Activated CD8-positive, alpha-beta memory T cell treated with anti-CD3 and anti-CD28 coated beads, Interleukin-2, amount 50 U/mL, for 24 hours (primary cell): ENCODE results near the gene NEK1.
A peak's percentile ranks its signal among the peaks of the same experiment; 100 is the strongest.
"Not testable (repeated sequence)": the region's sequence is repeated elsewhere in the genome, so short reads cannot be mapped to it uniquely, and the experiment has no call there.

Source experiments
- DNase-seq: peaks from one replicate; pipeline ENCODE4 v3.0.0-alpha.2; 2020; ENCODE audit errors: extremely low read depth

Gene NEK1

GRCh38 chr4:169628579-169628978, 16.2 kb upstream of the NEK1 start:
- DNase-seq = no peak

GRCh38 chr4:169627307-169627706, 14.9 kb upstream of the NEK1 start:
- no peak for DNase-seq

GRCh38 chr4:169626331-169627282, 14.2 kb upstream of the NEK1 start:
- no peak for DNase-seq

GRCh38 chr4:169625886-169626285, 13.5 kb upstream of the NEK1 start:
- DNase-seq = no peak

GRCh38 chr4:169624012-169624411, 11.6 kb upstream of the NEK1 start:
- DNase-seq = not testable (repeated sequence)

DNA sequence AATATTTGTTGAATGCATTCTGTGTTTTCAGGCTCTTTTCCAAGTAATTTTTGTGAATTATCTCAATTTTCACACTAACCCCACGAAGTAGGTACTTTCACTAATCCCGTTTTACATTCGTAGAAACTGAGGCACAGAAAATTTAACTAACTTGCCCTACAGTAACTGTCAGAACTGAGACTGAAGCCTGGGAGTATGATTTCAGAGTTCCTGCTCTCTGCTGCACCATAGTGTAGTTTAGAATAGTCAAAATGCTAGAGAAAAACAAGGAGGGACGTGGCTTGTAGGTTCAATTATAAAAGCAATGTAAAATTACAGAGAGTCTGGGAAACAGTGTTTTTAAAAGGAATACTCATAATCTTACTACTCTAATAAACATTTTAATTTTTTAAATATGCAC, 10.2 kb upstream of the NEK1 start:
- no peak for DNase-seq

- DNase-seq = no peak
Observed at GRCh38 chr4:169621731-169622492, 9.5 kb upstream of the NEK1 start.

GRCh38 chr4:169620880-169621248, 8.5 kb upstream of the NEK1 start:
- DNase-seq = no peak

GRCh38 chr4:169619958-169620879, 7.8 kb upstream of the NEK1 start, which contains the start of gene CLCN3:
TSS of gene CLCN3 (plus strand) at chr4:169620578. CDS start at chr4:169635929, 15,351 bp downstream.
- DNase-seq = peak; percentile 81

DNA sequence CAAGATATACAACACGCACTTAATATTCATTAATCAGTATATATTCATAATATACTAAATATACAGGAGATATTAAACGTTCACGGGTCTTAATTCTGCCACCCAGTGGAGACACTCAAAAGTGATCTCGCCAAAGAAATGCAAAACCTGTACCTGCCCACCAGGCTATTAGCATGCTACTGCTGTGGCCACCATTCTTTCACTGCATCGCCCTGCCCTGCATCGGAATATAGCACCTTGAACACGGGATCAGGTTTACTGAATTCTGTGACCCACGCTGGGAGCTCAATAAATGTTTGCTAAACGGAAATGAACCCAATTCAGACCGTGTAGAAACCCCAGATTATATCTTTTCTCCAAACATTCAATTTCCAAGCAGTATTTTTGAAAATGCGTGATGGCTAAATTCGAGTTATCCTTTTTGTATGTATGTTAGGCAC, 7.2 kb upstream of the NEK1 start:
- DNase-seq = no peak

- DNase-seq = no peak
Observed at GRCh38 chr4:169618986-169619385, 6.6 kb upstream of the NEK1 start.

GRCh38 chr4:169618286-169618685, 5.9 kb upstream of the NEK1 start:
- no peak for DNase-seq

DNA sequence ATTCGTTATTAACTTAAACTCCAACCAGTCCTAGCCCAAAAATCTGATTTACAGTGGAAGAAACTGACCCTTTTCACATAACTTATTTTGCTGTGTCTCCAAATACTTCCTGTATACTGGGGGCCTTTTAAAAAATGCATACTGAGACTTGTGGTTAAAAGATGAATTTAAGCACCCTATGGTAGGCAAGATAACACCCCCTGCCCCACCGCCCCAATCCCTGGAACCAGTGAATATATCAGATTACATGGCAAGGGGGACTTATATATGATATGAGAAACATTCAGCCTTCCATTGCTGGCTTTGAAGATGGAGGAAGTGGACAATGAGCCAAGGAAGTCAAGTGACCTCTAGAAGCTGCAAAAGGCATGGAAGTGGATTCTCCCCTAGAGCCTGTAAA, 4.9 kb upstream of the NEK1 start:
- DNase-seq = no peak

- DNase-seq = no peak
Observed at GRCh38 chr4:169616846-169617245, 4.5 kb upstream of the NEK1 start.

- no peak for DNase-seq
Observed at GRCh38 chr4:169615467-169616106, 3.2 kb upstream of the NEK1 start.

- peak; percentile 33 for DNase-seq
Observed at GRCh38 chr4:169612871-169613859, 782 bp upstream of the NEK1 start.

- DNase-seq = no peak
Observed at GRCh38 chr4:169611157-169611556, 1.2 kb downstream of the NEK1 start.

DNA sequence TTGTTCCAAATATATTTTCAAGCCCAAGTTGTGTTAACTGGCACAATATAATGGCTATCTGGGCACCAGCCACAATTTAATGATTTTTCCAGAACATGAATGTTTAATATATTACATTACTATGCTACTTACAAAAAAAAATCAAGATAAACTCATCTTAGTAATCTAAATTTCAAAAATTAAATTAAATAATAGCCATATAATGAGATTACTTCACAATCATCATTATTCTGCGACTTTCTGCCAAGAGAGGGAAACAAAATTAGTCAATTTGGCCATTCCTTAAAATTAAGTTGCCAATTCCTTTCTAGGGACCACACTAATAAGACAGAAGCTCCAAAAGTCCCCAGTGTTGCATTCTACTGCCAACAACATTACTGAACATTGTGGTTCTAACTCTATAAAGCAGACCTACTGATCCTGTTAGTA, 7.5 kb downstream of the NEK1 start:
- DNase-seq = no peak

- no peak for DNase-seq
Observed at GRCh38 chr4:169604131-169604900, 8.1 kb downstream of the NEK1 start.
